ENCODE data around the gene GPRIN3.

GRCh38 chr4:89273741-89274141 lies 33.9 kb downstream of the GPRIN3 start:
- TF ChIP-seq CTCF (IDR thresholded peaks at IDR 0.05) (no peak), POLR2AphosphoS5 (IDR thresholded peaks at IDR 0.05) (no peak), POLR2A (IDR thresholded peaks at IDR 0.05) (no peak)
